GM18499 (cell line): Measurements from ENCODE around the gene GNA15.
"Not testable (repeated sequence)": the region's sequence is repeated elsewhere in the genome, so short reads cannot be mapped to it uniquely, and the experiment has no call there.

ENCODE experiments used
- ATAC-seq: cut with Tn5 transposase; IDR thresholded peaks from one replicate; pipeline ENCODE4 v1.9.1; 2021; ENCODE audit warnings: moderate number of reproducible peaks; ENCODE audit not compliant: insufficient read depth, unreplicated experiment

GNA15 gene

GRCh38 chr19:3145909-3146676, 10.3 kb downstream of the GNA15 start:
- no peak for ATAC-seq

- no peak for ATAC-seq
These were observed 10.9 kb downstream of the GNA15 start for GRCh38 chr19:3146677-3147100.

GRCh38 chr19:3148503-3148902, 12.7 kb downstream of the GNA15 start:
- ATAC-seq = no peak

- no peak for ATAC-seq
These were observed 13.3 kb downstream of the GNA15 start for GRCh38 chr19:3149089-3149488.

- no peak for ATAC-seq
These were observed 14.0 kb downstream of the GNA15 start for GRCh38 chr19:3149526-3150505.

GRCh38 chr19:3150739-3151329, 15.0 kb downstream of the GNA15 start:
- no peak for ATAC-seq

- ATAC-seq = no peak
These were observed 16.0 kb downstream of the GNA15 start for GRCh38 chr19:3151563-3152418.

GRCh38 chr19:3152419-3152780, 16.6 kb downstream of the GNA15 start:
- ATAC-seq = no peak

GRCh38 chr19:3153286-3154230, 17.7 kb downstream of the GNA15 start:
- ATAC-seq = no peak

GRCh38 chr19:3154447-3154846, 18.6 kb downstream of the GNA15 start:
- not testable (repeated sequence) for ATAC-seq

- no peak for ATAC-seq
These were observed 19.3 kb downstream of the GNA15 start for GRCh38 chr19:3154957-3155736.

GRCh38 chr19:3157096-3157845, 21.4 kb downstream of the GNA15 start:
- no peak for ATAC-seq

- ATAC-seq = no peak
These were observed 23.7 kb downstream of the GNA15 start for GRCh38 chr19:3159565-3159964.

GRCh38 chr19:3160219-3160618, 24.4 kb downstream of the GNA15 start:
- no peak for ATAC-seq

GRCh38 chr19:3161453-3161852, 25.6 kb downstream of the GNA15 start:
- no peak for ATAC-seq

GRCh38 chr19:3162418-3163229, 26.8 kb downstream of the GNA15 start:
- ATAC-seq = no peak
